GM19395 (cell line): ENCODE measurements around the gene IRF7.
"Not testable (repeated sequence)": the region's sequence is repeated elsewhere in the genome, so short reads cannot be mapped to it uniquely, and the experiment has no call there.

Experiments
- ATAC-seq: cut with Tn5 transposase; IDR thresholded peaks from one replicate; pipeline ENCODE4 v1.9.1; 2021; ENCODE audit warnings: mild to moderate bottlenecking, moderate library complexity; ENCODE audit not compliant: unreplicated experiment

Gene IRF7

DNA sequence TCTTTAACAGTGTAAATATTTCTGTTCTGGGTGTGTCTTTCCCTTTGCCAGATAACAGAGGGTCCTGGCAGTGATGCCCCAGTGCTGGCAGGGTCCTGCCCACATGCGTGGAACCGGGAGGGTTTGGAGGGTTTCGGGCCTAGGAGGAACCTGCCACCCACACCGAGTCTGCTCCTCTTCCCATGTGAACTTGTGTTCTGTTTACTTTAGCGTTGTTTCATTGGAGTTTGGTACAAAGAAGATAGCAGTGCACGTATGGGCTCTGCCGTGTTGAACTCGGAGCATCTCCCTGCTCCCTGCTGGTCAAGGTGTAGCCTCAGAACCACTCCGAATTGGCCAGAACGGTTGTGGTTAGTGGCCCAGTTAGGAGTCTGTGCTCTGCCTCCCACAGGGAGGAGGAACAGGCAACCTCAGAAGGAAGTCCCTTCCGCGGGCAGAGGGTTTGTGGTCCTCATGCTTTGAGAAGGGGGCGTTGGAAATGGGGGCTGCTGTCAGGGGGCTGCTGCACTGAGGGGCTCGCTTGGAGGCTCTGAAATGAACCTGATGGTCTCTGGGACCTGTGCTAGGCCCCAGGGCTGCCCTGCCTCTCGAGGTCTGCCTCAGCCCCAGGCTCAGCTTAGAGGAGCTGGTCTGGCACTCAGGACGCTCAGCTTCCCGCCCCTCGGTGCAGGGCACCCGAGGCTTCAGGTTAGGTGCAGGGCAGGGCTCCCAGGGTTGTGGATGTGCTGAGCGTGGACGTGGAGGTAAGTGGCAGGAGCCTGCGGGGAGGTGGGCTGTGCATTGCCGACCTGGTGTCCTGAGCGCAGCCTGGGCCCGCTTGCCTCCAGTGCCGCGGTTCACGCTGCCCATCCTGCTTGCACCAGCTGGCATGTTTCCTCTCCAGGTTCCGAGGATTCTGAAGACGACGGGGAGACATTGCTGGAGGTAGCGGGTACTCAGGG lies 29.1 kb downstream of the IRF7 start:
- no peak for ATAC-seq

DNA sequence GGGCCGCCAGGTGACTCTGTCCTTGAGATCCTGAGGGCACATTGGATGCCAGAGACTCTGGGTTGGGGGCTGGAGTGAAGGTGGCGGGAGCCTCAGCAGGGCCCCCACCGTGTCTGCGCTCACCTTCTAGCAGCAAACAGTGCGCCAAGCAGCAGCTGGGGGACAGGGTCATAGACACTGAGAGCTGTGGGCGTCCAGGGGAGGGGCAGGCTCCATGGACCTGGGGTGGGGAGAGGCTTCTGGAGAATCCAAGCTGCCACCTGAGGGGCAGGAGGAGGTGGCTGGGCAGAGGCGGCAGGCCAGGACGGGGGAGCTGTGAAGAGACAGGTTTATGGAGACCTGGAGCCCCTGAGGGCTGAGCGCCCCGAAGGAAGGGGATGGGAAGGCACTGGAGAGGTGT lies 31.5 kb downstream of the IRF7 start:
- no peak for ATAC-seq

DNA sequence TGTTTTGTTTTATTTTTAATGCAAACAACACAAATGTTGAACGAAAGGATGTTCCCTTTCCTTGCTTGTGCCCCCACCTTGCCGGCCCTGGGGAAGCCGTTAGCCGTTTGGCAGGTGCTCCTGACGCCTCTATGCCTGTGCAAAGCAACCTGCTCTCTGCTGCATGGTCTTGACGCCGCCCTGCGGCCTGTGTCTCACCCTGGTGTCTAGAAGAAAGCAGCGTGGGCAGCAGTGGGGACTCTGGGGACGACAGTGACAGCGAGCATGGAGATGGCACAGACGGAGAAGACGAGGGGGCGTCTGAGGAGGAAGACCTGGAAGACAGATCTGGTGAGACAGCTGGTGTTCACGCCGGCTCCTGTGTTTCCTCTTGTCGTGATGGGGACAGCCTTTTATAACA lies 34.0 kb downstream of the IRF7 start:
- no peak for ATAC-seq

DNA sequence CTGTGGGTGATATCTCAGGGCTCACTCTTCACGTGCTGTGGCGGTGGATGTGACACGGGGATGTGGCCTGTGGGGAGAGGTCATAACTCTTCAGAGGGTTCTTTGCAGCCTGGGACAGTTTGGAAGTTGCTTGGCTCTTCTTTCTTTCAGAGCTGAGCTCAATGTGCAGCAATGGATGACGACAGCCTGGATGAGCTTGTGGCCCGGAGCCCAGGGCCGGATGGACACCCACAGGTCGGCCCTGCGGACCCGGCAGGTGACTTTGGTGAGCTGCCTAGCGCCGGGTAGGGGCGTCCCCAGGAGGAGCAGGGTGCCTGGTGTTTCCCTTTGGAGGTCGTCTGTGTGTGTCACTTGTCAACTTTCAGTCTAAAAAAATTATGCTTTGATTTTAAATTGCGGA lies 34.4 kb downstream of the IRF7 start:
- ATAC-seq: no peak

DNA sequence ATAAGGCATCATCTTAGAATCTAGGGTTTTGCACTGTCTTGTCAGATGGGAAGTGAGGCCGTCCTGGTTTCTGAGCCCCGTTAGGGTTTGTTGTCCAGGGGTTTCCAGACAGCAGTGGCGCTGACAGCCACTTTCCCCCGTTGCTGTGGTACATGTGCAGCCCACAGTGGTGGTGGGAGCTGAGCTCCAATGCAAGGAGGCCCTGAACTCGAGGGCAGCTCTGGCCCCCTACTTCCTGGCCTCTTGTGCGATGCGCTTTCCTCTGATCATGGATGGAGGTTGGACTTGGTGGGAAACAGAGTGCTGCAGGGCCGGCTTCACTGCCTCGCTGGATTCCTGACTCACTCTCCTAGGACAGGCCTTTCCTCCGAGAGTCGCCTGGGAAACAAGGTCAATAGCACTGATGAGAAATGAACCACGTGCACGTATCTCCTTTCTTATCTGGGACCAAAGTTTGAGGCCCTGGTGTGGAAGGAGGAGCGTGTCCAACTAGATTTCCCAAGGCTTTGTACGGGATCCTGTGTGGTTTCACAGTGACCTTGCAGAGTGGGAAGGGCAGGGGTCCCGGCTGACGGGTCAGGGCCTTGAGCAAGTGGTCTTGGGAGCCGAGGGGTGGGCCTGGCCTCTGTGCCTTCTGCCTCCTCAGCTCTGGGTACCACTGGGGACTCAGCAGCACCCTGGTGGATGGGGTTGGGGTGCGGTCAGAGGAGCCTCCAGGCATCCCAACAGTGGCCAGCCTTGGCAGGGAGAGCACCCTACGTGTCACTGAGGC lies 35.7 kb downstream of the IRF7 start:
- ATAC-seq: no peak

DNA sequence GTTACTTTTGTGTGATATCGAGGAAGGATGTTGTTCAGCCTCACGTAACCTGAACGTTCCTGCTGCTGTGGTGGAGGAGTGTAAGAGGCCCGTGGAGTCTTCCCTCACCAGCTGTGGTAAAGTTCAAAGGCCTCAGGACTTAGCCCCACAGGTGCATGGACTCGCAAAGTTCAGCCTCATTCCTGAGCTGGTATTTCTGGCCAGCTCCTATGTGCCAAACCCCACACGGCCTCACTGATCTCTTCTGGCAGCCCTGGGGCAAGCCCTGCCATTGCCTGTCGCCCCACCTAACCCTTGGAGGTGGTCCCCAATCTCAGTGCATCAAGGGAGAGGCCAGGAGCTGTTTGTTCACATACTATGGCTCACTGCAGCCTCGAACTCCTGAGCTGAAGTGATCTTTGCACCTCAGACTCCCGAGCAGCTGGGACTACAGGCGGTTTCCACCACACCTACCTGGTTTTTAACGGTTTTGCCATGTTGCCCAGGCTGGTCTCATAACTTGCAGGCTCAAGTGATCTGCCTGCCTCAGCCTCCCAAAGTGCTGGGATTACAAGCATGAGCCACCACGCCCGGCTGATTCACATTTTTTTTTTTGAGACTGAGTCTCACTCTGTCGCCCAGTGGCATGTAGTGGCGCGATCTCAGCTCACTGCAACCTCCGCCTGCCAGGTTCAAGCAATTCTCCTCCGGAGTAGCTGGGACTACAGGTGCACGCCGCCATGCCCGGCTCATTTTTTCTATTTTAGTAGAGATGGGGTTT lies 37.3 kb downstream of the IRF7 start:
- ATAC-seq: no peak

DNA sequence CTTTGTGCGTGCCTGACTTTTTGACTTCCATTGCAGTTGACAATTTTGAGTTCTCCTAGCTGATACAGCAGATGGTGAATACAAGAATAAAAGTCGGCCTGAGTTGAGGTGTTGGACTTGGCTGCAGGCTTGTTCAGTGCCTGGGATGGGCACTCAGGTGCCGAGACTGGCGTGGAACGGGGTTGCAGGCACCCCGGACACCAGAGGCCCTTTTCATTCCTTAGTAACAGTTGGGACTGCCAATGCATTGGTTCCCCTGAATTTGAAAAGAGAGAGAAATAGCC lies 38.2 kb downstream of the IRF7 start:
- ATAC-seq: no peak

DNA sequence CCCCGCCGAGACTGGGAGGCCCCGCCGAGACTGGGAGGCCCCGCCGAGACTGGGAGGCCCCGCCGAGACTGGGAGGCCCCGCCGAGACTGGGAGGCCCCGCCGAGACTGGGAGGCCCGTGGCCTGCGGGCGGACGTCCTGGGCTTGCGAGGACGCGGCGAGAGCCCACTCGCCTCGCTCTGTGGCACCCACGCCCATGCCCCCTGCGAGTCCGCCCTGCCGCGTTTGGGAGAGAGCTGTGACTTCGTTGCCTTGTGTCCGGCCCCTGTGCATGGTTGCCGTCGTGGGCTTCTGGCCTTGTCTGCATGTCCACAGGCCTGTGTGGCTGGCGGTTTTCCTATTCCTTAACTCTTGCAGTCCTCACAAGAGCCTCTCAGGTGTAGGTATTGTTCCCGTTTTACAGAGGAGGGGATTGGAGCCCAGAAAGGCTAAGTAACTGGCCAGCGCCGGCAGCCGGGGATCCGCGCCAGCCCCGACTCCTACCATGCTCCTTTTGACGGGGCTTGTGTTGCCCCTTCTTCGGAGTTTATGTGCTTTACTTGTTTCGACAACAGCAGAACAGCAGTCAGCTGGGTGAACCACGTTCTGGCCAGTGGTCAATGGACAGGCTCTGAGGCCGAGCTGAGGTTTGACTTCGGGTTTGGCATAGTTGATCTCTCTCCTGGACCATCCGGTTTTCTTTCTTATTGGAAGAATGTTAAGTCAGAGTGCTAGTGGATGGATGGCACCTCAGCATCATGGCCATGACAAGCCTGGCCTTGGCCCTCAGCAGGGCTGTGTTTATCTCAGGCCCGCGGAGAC lies 38.7 kb downstream of the IRF7 start:
- no peak for ATAC-seq

DNA sequence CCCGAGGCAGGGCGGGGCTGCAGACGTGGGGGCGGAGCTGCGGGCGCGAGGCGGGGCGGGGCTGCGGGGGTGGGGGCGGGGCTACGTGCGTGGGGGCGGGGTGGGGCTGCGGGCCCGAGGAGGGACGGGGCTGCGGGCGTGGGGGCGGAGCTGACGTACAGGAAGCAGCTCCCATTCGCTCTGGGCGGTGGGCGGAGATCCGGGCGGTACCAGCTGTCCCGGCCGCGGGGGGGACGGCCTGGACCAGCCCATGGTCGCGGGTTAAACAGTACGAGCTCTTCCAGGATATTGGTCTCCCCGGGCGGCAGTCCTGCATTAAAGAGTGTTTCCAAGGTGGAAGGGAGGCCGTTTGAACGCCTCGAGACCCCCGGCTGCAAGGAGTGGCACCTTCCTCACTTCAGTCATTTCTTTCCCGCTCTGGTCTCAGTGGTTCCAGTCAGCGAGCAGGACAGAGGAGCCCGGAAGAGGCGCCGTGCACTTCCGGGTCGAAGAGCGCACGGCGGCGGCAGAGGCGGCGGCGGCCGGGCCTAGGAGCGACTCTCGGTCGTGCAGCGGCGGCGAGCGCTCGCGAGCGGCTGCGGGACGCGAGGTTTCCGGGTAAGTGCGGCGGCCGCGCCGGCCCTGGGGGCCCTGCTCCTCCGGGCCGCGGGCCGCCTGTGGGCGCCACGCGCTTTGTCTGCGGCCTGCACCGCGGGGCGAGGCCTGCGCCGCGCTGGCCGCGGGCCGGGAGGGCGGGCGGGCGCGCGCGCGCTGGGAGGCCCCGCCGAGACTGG lies 39.6 kb downstream of the IRF7 start, which contains the start of gene PHRF1:
TSS of gene PHRF1 (plus strand) at position 475 of the 773 bp plus-strand sequence. CDS start 5,043 bp downstream, outside the sequence.
- peak; percentile 82 for ATAC-seq

DNA sequence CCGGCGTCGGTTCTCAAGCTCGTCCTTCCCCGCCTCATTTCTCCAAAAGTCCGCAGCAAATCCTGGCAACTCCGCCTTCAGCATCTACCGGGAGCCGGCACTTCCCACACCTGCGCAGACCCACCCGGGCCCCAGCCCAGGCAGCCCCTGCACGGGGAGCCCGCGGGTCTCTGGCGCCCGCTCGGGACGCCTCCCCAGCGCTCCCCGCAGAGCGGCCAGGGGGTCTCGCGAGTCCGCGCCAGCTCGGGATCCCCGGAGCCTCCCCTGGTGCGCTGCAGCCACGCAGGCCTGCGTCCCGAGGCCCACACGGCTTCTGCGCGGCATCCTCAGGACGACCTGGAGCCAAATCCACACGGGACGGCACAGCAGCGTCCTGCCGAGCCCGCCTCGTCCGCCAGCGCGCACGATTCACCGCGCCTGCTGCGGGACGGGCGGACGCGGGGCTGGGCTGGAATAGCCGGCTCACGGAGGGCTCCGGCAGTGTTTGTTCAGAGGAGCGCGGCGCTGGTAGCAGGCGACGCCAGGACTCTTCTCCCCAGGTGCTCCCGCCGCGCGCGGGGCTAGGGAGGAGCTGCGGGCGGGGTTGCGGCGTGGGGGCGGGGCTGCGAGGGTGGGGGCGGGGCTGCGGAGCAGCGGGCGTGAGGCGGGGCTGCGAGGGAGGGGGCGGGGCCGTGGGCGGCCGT lies 40.3 kb downstream of the IRF7 start:
- ATAC-seq: no peak

DNA sequence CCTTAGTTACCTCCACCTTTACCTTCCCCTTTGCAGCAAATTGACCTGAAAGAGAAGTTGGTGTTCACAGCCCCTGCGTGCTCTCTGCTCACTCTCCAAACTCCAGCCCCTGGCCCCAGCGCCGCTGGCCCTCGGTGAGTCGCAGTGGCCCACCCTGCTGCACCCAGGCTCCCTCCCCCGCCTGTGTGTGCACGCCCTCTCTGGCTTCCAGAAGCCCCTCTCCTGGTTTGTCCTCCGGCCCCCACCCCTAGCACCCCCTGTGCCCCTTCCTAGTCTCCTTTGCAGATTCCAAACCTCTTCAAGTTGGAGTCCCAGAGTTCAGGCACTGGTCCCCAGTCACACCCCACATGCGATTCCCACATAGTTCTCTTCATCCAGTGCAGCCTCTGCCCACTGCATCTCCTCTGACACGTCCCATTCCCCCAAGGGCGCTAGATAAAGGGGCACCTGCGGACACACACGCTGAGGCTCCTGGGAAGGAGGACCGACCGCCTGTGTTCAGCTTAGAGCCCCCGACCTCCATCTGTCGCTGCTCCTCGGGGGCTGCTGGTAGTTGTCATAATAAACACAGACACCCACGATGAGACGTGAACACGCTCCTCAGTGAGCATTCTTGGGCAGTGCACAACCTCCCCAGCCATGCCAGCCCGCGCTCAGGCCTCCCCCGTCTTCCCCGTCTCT lies 41.0 kb downstream of the IRF7 start:
- no peak for ATAC-seq

DNA sequence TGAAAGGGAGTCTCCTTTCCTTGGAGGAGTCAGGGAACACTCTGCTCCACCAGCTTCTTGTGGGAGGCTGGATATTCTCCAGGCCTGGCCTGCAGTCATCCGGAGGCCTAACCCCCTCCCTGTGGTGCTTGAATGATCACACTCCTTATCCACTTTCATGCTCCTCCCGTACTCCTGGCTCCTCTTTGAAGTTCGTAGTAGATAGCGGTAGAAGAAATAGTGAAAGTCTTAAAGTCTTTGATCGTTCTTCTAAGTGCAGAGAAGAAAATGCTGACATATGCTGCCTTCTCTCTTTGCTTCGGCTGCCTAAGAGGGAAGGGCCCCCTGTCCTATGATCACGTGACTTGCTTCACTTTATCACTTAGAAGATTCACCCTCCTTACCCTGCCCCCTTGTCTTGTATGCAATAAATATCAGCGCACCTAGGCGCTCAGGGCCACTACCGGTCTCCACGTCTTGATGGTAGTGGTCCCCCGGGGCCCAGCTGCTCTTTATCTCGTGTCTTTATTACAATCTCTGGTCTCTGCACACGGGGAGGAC lies 41.6 kb downstream of the IRF7 start:
- not testable (repeated sequence) for ATAC-seq

DNA sequence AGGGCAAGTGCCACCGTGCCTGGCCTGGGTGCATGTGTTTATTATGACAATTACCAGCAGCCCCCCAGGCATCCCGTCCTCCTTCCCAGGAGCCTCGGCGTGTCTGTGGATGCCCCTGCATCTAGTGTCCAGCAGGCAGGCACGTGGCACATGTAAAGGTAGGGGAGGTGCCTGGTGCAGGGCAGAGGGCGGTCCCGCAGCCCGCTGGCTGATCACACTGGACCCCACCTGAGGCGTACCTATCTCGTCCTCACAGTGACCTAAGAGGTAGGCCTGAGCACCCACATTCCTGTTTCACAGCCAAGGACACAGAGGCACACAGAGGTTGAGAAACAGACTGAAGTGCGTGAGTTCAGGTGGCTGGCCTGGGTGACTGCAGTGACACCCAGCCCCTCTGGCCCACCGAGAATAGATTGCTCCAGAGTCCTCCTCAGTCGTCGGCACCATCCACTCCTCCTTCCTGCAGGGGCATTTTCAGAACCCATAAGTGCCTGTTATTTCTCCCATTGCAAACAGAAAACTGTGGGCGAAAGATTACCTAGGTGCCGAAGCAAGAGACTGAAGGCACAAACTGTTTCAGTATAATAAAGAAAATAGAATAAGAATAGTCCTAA lies 42.5 kb downstream of the IRF7 start:
- no peak for ATAC-seq

DNA sequence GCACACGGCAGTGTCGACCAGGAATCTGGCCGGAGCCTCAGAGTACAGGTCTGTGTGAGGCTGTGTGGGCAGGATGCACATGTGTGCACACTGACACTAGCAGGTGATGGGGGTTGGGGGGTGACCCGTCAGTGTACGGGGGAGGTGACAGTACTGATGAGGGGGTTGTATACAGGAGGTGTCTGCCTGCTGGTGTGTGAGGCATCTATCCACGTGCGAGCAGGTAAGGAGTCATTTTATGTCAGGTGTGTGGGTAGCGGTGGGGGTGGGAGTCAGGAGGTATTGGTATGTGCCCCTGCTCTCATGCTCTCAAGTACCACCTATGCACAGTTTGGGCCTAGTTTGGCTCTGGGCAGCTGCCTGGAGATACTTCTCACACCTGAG lies 44.0 kb downstream of the IRF7 start:
- ATAC-seq: no peak

DNA sequence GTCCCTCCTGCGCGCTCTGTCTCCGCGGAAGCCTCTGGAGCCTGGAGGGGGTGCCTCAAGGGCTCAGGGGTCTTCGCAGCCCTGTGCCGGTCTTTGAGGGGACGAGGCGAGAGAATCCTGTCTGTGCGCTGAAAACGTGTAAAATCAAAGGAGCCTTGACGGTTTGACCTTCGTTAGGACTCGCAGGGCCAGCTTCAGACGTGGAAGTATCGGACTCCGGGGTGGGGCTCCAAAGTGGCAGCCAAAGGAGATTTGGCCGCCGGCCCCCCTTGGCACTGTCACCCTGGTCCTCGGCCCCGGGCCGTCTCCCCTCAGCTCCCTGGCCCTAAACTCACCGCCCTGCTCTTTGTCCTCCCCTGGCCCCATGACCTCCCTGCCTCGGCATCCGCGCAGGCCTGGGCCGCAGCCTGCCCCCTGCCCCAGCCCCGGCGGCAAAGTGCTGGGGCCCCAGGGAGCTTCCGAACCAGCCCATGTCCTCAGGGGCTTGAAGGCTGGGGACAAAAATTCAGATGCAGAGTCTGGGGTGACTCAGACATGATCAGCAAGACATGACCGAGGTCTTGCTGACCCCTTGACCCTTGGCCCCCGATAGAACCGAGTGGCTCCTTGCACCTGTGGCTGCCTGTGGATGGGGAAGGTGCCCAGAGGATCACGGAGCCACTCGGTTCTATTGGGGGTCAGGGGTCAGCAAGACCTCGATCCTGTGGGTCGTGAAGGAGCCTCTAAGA lies 46.4 kb downstream of the IRF7 start:
- no peak for ATAC-seq

DNA sequence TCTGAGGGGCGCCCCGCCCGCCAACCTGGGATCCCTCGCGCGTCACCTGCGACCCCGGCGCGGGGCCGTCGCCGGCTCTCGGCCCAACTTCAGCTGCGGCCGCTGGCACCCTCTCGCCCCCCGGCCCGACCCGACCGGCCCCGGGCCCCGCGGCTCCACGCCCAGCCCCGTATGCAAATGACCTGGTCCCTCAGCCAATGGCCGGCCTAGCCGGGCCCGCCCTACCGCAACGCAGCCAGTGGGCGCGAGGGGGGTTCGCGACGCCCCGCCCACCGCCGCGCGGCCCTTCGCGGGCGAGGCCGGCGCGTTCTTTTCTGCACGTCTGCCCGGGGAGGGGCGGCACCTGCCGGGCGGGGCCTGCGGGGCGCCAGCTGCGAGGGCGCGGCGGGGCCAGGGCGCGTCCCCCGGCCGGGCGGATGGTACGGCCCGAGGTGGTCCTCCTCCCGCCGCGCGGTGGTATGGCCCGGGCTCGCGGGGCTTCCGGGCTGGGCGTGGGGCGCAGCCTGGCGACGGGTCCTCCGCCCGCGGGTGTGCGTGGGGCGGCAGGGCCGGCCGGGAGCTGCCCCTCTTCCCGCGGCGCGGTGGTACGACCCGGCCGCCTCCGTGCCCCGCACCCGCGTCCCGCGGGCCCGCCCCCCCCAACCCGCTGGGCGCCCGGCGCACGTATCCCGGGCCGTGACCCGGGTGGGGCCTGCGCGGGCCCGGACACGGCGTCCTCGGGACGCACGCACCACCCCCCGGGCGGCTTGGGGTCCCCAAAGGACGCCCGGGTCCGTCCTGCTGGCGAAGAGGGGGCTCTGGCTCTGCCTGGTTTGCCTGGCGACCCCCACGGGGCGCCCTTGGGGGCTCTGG lies 47.2 kb downstream of the IRF7 start:
- peak; percentile 84 for ATAC-seq
